Testis (tissue), 3 donors: ENCODE data around the gene LPIN1. TPM values are rescaled to one million over a fixed set of nuclear protein-coding genes. Genes with fewer than 3 reads are reported as not detected.

Experiments
- DNase-seq: peaks from one replicate; pipeline ENCODE4 v3.0.0-alpha.2; 2019
- H3K27ac ChIP-seq, 2 donors: fragments of 200-600 bp; sonication (generic); one replicate each; pipeline ENCODE4 v1.5.1; 2019
- H3K27me3 ChIP-seq: fragments of 200-600 bp; sonication (generic); one replicate; pipeline ENCODE4 v1.5.1; 2019
- H3K36me3 ChIP-seq: fragments of 200-600 bp; sonication (generic); one replicate; pipeline ENCODE4 v1.5.1; 2017; ENCODE audit warnings: low read depth; ENCODE audit errors: missing control alignments
- H3K4me1 ChIP-seq: fragments of 200-600 bp; sonication (generic); one replicate; pipeline ENCODE4 v1.5.1; 2019
- H3K4me3 ChIP-seq, 2 donors: fragments of 200-600 bp; sonication (generic); one replicate each; pipeline ENCODE4 v1.5.1; 2017 to 2019
- H3K9me3 ChIP-seq: fragments of 200-600 bp; sonication (generic); one replicate; pipeline ENCODE4 v1.5.1; 2017
- CTCF ChIP-seq, 3 experiments: fragments of 450-650 bp in 2 of 3; fragments of 200-600 bp in 1 of 3; sonication (generic) in 1 of 3; IDR thresholded peaks; one replicate each; pipeline ENCODE4 v1.5.1; 2016 to 2019; ENCODE audit warnings: antibody characterized with exemption in 3 of 3, mild to moderate bottlenecking in 2 of 3, moderate library complexity in 1 of 3
- POLR2A ChIP-seq: fragments of 450-650 bp; IDR thresholded peaks from one replicate; pipeline ENCODE4 v1.6.1; 2017; ENCODE audit warnings: antibody characterized with exemption, mild to moderate bottlenecking, moderate library complexity
- WGBS, 2 donors: methylation state at CpG; one replicate each; pipeline ENCODE4 v1.1.5; 2018; 5-methylcytosine and 5-hydroxymethylcytosine counted together
- intact Hi-C: fragments of 100-400 bp; cut with DNase I; formaldehyde crosslinking; loops from one replicate; pipeline ENCODE4 v1.15.1; 2023; ENCODE audit warnings: low total_unique reads
- polyA plus RNA-seq: library from polyadenylated mRNA; stranded (reverse); fragments of 350-450 nt; fragmentation: Illumina TruSeq; extraction: RNeasy Lipid Tissue Mini Kit (QIAGEN cat#74804); gene quantifications from one replicate; pipeline ENCODE4 v1.2.3, GENCODE V29; 2014; ENCODE audit warnings: low read depth, low replicate concordance; ENCODE audit not compliant: insufficient read depth
- total RNA-seq, 2 donors: library from RNA; depleted of rRNA; stranded (reverse); fragments of >200 nt; gene quantifications; one replicate each; pipeline ENCODE4 v1.2.3, GENCODE V29; 2016

LPIN1 gene
- total and polyA plus RNA-seq, 3 donors from 2014 or later: 90.0 to 198 (median 169) TPM

DNA sequence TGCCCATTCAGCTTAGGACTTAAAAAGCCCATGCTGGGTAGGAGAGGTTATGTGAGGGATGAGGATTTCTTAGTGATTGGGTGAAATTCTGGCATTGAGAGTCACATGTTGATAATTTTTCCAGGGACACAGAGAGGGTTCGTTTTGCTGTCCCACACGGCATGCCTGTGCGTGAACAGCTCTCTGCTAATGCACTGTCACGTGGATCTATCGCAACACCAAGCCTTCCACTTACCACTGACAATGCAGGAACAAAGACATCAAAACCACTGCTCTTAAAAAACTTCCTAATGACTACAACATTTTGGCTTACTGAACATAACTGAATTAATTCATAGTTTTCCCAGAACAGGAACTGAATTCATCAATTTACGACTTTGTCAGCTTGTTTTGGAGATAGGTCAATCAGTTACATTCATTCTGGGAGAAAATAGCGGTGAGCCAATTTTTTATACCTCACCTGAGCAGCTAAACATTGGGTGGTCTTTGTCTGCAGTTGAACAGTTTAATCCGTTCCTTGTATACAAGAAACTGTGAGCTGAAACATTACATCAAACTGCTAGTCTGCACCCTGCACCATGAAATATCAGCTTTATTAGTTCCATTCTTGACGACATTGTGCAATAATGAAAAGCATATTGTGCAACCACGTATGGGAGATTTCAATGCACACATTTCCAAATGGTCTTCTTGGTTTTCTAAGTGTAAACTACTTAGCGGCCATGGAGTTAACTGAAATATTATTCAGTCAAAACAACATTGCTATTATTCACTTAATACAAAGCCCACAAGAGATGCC lies 127.1 kb downstream of the LPIN1 start:
- Histone ChIP-seq H3K4me1 (no peaks in the 10 kb centered on the region), H3K27me3 (no peaks in the 10 kb centered on the region), H3K27ac (no peak overlapping the region), H3K9me3 (no peaks in the 10 kb centered on the region), H3K4me3 (no peak overlapping the region), H3K36me3 (no peaks in the 10 kb centered on the region)
- WGBS, 2 donors: 86 to 89% methylated on average over 11 of the region's 11 CpGs
- DNase-seq: no peak
- intact Hi-C loops: no loop called here
- TF ChIP-seq POLR2A: no peak
- no peak for TF ChIP-seq CTCF (IDR thresholded peaks at IDR 0.05)

- H3K27ac ChIP-seq: no peak overlapping the region
- TF ChIP-seq POLR2A (no peak), CTCF (IDR thresholded peaks at IDR 0.05) (no peak)
- no peaks in the 10 kb centered on the region for H3K9me3 ChIP-seq
- no peak for DNase-seq
- intact Hi-C loops: no loop called here
- H3K4me1 ChIP-seq: no peaks in the 10 kb centered on the region
- H3K27me3 ChIP-seq: no peaks in the 10 kb centered on the region
- no peaks in the 10 kb centered on the region for H3K36me3 ChIP-seq
- H3K4me3 ChIP-seq: no peak overlapping the region
- WGBS, 2 donors: 73 to 84% methylated on average over 10 of the region's 15 CpGs
Observed at GRCh38 chr2:11874861-11875260, 128.4 kb downstream of the LPIN1 start.

DNA sequence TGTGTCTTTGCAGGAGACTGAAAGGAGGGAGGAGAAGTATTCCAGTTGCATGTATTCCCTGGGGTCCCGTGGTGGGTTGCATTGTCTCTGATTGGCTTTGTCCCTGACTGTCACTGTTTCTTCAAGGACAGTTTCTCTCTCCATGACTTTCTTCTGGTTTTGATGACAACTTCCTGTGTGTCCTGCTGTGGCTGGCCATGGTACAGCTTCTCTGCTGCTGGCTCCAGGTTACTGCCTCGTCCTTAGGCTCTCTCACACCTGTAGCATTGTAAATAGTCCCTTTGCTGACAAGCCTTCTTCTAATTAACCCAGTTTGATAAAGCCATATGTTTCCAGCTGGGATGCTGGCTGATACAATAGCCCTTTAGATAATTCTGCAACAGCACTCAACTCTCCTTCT lies 129.0 kb downstream of the LPIN1 start:
- no peak for TF ChIP-seq CTCF (IDR thresholded peaks at IDR 0.05)
- TF ChIP-seq POLR2A: no peak
- Histone ChIP-seq H3K4me1 (no peaks in the 10 kb centered on the region), H3K27ac (no peak overlapping the region), H3K4me3 (no peak overlapping the region), H3K36me3 (no peaks in the 10 kb centered on the region), H3K27me3 (no peaks in the 10 kb centered on the region), H3K9me3 (no peaks in the 10 kb centered on the region)
- 63 to 68% methylated on average over 2 of the region's 2 CpGs for WGBS, 2 donors
- no peak for DNase-seq
- intact Hi-C loops: no loop called here

- intact Hi-C loops: no loop called here
- Histone ChIP-seq H3K4me3 (no peak overlapping the region), H3K27ac (no peak overlapping the region), H3K4me1 (no peaks in the 10 kb centered on the region), H3K36me3 (no peaks in the 10 kb centered on the region), H3K27me3 (no peaks in the 10 kb centered on the region), H3K9me3 (no peaks in the 10 kb centered on the region)
- no peak for DNase-seq
- WGBS, 2 donors: 90 to 91% methylated on average over 6 of the region's 6 CpGs
- TF ChIP-seq CTCF (IDR thresholded peaks at IDR 0.05): no peak
- TF ChIP-seq POLR2A: no peak
Observed at GRCh38 chr2:11876436-11876835, 130.0 kb downstream of the LPIN1 start.

- intact Hi-C loops: no loop called here
- no peak overlapping the region for H3K4me3 ChIP-seq
- H3K4me1 ChIP-seq: no peaks in the 10 kb centered on the region
- no peak overlapping the region for H3K27ac ChIP-seq
- TF ChIP-seq POLR2A (no peak), CTCF (IDR thresholded peaks at IDR 0.05) (no peak)
- H3K27me3 ChIP-seq: no peaks in the 10 kb centered on the region
- H3K9me3 ChIP-seq: no peaks in the 10 kb centered on the region
- no peak for DNase-seq
- WGBS, 2 donors: 84 to 94% methylated on average over 5 of the region's 5 CpGs
- H3K36me3 ChIP-seq: no peaks in the 10 kb centered on the region
Observed at GRCh38 chr2:11876889-11877288, 130.5 kb downstream of the LPIN1 start.
